Measurements from ENCODE around the gene AIFM1.
A peak's percentile ranks its signal among the peaks of the same experiment; 100 is the strongest.

AIFM1 gene

DNA sequence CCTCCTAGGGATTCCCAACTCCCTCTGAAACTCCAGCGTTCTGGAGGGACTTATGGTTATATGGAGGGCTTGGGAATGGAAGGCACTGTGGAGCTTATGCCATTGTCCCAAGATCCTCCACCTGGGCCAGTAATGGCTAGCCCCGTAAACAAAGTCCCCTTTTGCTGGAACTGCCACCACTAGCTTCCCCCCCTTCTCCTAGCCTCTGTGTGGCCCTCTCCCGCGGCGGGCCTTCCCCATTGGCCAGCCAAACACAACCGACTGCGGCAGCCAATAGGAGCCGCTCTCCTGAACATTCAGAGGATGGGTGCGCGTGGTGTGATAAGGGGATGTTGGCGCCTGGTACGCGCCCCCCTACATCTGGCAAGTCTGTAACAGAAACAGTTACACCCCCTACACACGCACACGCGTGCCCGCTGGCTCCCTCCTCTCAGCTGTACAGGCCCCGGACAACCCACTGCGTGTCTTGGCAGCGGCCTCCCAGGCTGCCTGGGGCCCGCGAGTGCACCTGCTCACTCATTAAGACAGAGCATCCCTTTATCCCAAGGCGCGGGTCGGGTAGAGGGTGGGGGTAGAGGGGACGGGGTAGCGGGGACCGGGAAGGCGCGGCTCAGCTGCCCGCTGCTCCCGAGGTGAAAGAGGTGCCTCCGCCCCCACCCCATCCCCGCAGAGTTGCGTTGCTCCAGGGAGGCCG, 5.3 kb upstream of the AIFM1 start:
- DNase-seq = peak; percentile 30

DNA sequence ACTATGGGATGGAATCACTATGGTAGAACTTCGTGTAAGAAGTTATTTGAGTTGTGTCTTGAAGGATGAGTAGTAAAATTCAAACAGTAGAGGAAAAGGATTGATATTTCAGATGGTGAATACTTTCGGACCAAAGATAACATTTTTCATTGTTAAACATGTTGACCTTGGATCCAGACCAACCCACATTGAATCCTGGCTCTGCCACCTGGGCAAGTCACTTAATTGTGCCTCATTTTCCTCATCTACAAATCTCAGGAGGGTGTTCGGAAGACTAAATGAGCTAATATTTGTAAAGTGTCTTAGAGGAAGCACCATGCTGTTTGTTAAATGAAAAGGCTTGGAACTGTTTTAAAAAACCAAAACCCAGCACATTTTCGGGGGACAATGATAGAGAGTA, 1.4 kb upstream of the AIFM1 start:
- no peak for DNase-seq

GRCh38 chrX:130166503-130166777, 799 bp upstream of the AIFM1 start:
- no peak for DNase-seq

- peak; percentile 41 for DNase-seq
These were observed 399 bp downstream of the AIFM1 start for GRCh38 chrX:130165181-130165702.

- DNase-seq = no peak
These were observed 2.2 kb downstream of the AIFM1 start for GRCh38 chrX:130163398-130163797.

GRCh38 chrX:130162094-130162735, 3.4 kb downstream of the AIFM1 start:
- no peak for DNase-seq

DNA sequence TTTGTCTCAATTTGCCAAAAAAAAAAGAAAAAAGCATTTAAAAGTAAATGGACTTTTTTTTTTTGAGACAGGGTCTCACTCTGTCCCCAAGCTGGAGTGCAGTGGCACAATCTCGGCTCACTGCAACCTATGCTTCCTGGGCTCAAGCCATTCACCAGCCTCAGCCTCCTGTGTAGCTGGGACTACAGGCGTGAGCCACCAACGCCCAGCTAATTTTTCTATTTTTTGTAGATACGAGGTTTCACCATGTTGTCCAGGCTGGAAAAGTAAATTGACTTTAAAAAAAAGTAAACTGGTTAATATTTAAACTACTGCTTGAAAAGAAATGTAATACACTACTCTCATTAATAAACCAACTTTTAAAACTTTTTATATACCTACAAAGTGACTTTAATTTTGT, 5.9 kb downstream of the AIFM1 start:
- DNase-seq = no peak

GRCh38 chrX:130158311-130158710, 7.3 kb downstream of the AIFM1 start:
- no peak for DNase-seq

DNA sequence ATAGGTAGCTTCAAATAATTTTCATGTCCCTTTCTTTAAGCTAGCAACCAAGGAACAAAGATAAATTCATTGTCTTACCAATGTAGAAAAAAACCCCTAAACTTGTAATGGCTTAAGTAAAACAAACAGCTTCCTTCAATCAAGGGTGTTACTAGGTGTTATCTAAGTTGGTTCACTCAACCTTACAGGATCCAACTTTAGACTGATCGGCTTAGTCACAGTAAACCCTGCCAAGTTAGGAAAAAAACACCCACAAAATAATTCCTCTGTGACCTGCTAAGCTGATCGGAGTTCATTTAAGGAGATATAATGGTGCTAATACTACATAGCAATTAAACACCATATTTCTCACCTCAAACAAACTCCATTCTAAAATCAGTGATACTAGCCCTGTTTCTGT, 10.1 kb downstream of the AIFM1 start:
- DNase-seq = no peak

DNA sequence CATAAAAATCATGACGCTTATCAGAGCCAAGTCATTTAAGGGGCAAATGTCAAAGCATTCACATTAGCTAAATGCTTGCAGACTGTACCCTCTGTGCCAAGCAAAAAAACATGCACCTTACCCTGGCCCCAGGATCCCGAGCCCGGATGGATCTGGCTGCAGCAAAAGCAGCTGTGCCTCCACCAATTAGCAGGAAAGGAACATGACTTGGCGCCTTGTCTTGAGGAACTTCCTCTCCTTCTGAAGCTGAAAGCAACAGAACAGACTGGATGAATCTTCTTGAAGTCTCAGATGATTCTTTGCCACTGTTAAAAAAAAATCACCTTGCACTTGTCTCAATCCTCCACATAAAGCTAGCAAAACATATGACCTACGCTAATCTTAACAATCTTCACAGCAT, 18.0 kb downstream of the AIFM1 start:
- no peak for DNase-seq

GRCh38 chrX:130145123-130145522, 20.5 kb downstream of the AIFM1 start:
- no peak for DNase-seq

GRCh38 chrX:130144509-130144908, 21.1 kb downstream of the AIFM1 start:
- DNase-seq = no peak

DNA sequence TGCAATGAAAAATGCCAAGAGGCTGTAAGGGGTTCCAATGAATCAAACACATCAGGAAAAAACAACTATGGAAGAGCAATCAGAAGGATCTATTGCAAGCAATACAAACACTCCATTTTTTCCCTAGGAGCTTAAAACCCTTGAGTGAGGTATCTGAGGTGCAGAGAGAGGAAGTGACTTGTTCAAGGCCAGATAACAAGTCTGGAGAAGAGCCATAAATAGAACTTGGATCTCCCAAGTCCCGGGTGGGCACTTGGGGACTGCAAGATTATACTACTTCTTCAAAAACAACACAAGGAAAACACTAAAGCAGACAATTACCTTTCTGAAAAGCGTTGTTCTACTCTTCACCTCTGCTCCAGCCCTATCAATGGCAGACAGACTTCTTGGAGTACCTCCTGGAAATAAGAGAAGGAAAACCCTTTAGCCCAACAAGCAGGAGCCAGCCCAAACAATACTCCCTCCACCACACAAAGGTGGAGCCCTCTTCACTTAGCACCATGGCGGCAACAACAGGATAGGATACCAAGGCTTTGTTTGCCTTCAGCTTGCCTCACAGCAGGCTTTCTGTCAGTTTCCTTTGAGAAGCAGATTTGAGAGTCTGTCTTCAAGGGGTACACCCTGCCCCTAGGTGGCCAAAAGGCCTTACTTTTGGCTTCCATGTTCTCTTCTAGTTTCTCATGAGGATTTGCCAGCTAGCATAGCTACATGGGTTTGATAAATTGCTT, 26.0 kb downstream of the AIFM1 start:
- DNase-seq = no peak

DNA sequence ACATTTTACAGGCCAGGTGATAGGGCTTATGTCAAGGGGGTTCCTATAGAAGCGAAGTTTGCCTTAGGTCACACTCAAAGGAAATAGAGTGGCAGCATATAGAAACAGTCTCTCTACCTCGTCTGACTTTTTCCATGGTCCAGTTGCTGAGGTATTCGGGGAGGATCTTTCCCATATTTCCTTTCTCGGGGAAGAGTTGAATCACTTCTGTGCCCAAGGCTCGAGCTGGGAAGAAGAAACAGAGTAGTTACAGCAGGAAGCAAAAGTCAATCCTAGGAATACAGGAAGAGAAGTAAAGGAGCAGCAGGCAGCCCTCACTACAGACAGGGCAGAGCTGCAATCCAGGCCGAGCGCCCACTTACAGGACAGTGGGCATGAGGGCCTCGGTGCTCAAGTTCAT, 28.7 kb downstream of the AIFM1 start:
- no peak for DNase-seq

DNA sequence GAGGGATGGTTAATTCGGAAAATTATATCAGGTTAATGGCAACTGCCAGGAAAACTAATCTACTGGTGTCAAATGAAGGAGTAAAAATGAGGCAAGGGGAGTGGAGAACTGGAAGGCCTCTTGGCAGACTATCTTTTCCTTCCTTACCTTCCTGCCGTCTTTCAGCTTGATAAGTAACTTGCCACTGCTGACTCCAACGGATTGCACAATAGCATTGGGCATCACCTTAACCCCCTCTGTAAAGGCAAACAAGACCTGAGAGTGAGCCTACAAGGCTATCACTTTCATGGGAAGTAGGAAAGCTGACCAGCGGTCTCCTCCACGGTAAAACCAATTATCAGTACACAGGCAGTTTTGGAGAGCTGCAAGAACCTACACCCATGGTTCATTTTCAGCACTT, 29.1 kb downstream of the AIFM1 start:
- DNase-seq = no peak

GRCh38 chrX:130130990-130131389, 34.7 kb downstream of the AIFM1 start:
- no peak for DNase-seq

DNA sequence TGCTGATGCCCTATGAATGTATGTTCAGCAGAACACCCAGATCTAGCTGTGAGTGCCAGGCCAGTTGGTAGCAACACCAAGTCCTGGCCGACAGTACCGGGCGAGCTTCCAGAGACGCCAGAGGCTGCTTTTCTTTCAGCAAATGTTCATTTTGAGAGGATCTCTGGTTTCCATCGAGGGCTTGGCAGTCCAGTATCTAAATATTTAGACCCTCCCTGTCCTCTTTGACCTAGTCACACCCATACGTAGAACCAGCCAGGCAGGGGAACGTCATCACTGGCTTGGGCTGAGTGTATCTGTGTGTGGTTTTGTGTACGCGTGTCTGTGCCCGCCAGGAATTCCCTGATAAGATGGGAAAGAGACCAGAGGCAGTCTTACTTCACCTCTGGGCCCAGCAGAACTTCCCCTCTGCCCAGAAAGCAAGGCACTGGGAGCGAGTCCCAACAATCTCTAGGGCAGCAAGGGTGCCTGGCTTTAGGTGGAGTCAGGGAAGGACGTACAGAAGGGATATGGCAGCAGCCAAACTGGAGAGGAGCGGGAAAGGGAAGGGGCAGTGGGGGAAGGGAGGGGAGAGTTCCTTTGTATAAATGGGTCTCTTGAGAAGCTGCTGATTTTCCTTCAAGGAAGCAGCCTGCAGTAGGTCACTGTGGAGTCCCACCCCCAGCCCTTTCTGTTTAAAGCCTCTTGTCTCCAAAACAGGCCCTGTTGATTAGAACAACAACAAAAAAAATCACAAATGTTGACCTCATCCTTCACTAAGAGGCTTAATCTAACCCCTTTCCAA, 40.4 kb downstream of the AIFM1 start:
- DNase-seq = no peak

GRCh38 chrX:130124577-130124976, 41.1 kb downstream of the AIFM1 start:
- DNase-seq = no peak

DNA sequence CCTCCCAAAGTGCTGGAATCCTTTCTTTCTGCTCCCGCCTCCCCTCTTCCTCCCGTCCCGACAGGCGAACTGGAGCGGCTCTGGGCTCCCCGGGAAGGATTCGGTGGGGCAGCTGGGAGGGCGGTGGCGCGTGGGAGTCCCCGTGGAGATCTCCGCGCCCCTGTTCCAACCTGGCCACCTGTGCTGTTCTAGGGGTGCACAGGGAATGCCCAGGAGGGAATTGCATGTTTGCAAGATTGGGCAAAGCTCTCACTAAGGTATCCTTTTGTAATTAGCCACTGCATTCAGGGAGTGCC, 44.2 kb downstream of the AIFM1 start:
- no peak for DNase-seq

DNA sequence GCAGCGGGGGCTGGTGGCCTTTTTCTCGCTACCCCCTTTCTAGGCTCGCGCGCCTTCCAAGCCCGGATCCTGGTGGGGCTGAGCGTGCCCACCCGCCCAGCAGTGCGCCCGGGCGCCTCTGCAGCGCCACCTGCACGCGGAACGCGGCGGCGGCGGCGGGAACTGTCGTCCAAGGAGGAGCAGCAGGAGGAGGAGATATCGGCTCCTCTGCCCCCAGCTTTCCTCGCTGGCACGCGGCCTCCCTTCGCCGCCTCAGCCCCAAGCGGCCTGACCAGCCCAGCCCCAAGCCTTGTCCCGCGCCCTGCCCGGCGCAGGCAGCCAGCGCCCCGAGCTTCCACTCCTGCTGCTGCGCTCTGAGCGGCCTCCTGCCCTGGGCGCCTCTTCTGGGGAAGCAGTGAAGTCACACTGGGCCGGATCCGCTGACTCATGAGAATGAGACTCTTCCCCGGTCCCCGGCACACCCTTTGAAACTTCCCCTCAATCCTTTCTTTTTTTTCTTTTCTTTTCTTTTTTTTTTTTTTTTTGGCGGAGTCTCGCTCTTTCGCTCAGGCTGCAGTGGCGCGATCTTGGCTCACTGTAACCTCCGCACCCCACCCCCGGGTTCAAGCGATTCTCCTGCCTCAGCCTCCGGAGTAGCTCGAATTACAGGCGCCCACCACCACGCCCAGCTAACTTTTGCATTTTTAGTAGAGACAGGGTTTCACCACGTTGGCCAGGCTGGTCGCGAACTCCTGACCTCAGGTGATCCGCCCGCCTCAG, 44.7 kb downstream of the AIFM1 start:
- DNase-seq = peak; percentile 78

GRCh38 chrX:130120321-130120731, 45.3 kb downstream of the AIFM1 start:
- no peak for DNase-seq

- DNase-seq = no peak
These were observed 46.2 kb downstream of the AIFM1 start for GRCh38 chrX:130119312-130119898.

Measured in suppressor macrophage treated with lipopolysaccharide for 4 hours (primary cell).